Glomerular visceral epithelial cell (primary cell): ENCODE measurements around the gene TOE1.
A peak's percentile ranks its signal among the peaks of the same experiment; 100 is the strongest.
"Not testable (repeated sequence)": the region's sequence is repeated elsewhere in the genome, so short reads cannot be mapped to it uniquely, and the experiment has no call there.

Source experiments
- DNase-seq: peaks from one replicate; pipeline ENCODE4 v3.0.0-alpha.2; 2016; ENCODE audit errors: extremely low spot score

The TOE1 gene

DNA sequence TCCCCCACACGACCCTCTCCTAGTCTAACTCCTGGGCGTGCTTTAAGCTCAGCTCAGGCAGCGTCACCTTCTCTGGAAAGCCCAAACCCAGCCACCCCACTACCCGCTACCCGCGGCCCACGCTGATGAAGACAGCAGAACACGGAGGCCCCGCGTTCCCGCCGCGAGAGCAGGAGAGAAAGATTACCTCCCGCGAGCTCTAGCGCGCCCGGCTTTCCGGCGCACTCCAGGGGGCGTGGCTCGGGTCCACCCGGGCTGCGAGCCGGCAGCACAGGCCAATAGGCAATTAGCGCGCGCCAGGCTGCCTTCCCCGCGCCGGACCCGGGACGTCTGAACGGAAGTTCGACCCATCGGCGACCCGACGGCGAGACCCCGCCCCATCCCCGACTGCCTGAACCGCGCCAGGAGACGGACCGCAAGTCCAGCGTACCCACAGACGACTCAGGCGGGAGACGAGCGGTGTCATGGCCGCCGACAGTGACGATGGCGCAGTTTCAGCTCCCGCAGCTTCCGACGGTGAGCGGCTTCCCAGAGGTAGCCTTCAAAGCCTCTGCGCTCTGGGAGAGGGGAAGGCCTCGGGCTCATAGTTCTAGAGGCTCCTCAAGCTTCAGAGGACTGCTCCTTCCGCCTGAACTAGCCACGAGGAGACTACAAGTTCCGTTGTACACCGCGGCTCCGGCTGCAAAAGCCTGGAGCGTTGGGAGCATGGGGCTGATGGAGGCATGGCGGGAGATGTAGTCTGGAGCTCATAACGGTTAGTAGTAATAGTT is at the start of gene TOE1, which contains the start of gene MUTYH:
TOE1 (plus strand) TSS at position 382 of the 770 bp plus-strand sequence; CDS start at position 465, 83 bp downstream.
MUTYH (minus strand) TSS at position 652 of the 770 bp plus-strand sequence. CDS start 5,935 bp downstream, outside the sequence.
- DNase-seq, result peak; percentile 95

DNA sequence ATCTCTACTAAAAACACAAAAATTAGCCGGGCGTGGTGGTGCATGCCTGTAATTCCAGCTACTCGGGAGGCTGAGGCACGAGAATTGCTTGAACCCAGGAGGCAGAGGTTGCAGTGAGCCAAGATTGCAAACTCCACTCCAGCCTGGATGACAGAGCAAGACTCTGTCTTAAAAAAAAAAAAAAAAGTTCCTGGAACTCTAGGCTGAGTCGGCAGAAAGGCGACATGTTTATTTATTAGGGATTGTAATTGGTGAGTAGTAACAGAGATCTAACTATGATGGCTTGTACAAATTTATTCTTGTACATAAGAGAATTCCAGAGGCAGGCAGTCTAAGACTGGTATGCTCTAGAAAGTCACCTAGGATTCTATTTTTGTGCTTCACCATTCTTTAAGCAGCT is 49.0 kb upstream of the TOE1 start:
- not testable (repeated sequence) for DNase-seq

DNA sequence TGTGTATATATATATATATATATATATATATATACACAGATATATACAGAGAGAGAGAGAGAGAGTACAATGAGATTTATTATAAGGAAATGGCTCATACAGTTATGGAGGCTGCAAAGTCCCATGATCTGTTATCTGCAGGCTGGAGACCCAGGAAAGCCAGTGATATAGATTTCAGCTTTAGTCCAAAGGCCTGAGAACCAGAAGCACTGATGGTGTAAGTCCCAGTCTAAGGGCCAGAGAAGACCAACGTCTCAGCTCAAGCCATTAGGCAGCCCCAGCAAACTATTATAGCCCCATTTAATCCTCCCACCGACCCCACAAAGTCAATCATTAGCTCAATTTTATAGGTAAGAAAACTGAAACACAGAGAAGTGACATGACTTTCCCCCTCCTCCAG is 48.3 kb upstream of the TOE1 start:
- no peak for DNase-seq

DNA sequence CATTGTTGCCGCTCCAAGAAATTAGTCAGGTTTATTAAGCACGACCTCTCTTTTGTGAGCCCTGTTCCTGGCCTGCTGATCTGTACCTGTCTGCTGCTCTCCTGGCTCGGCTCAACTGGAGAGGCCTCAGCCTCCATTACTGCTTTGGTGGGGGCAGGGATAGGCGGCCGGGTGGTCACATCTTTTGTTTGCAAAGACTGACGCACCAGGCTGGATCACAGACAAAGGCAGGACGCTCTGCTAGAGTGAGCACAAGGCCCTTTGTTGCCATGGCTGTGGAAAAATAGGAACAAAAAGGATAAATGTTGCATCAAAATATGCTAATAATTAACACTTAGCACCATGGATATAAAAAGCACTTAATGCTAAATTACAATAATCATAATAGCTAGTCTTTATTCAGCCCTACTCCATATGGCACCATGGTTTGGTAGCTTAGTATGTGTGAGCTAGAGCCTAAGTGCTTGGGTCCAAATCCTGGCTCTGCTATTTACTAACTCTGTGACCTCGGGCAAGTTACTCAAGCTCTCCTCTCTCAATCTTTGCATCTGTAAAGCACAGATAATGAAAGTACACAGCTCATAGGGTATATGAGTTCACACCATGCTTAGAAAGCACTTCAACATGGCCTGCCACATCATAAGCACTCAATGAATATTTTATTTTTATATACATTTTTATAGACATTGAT is 42.2 kb upstream of the TOE1 start:
- no peak for DNase-seq

DNA sequence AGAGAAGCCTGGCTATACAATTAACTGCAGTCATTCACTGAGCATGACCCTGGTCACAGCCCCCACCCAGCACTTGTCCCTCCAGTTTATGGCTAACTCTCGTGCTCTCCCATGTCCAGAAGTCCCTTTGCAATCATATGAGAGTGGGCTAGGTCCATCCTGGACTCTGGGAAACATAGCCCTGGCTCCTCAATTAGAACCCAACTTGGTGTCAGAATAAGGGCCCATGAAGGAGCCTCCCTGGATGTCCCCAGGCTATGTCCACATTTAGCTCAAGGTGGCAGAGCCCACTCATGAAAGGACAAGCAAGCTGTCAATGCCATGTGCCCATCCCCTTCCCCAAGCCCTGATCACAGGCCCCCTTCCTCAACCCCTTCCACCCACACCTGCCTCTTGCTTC is 40.7 kb upstream of the TOE1 start:
- DNase-seq, result no peak

DNA sequence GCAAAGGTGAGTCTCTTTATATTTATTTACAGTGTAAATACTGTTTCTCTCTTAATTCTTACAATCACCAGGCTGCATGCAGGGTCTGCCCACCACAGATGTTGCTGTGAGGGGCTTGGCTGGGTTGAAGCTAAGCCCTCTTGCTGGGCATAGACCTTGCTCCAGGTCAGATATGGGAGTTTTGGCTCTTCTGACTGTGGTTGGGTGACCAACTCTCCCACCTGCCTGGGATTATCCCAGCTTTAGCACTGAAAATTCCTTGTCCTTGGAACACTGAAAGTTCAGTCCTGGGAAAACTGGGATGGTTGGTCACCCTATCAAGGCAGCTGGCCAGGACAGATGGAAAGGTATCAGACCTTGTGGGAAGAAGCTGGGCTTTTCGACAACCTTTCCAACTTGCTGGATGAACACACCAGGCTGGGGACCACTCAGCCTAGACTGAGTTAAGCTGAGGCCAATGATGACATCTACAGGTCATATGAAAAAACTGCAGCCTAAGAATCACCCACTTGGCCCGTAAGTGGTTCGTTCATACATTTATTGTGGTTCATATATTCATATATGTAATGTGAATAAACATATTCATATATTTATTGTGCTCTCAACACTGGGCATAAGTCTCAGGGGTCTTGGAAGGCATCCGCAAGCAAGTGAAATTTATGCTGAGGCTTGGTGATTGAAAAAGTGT is 39.8 kb upstream of the TOE1 start:
- peak; percentile 73 for DNase-seq

DNA sequence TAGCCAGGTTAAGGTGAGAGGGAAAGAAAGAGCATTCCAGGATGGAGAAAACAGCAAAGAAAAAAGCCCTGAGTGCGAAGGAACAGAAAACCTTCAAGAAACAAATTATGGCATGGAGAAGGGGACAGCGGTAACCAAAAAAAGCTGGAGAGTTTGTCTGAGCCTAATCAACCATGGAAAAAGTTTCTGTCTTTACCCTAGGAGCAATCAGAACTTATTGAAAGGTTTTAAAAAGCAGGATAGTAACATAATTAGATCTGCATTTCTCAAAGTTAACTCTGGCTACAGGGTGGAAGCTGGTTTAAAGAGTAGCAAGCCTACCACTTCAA is 39.3 kb upstream of the TOE1 start:
- DNase-seq, result no peak

DNA sequence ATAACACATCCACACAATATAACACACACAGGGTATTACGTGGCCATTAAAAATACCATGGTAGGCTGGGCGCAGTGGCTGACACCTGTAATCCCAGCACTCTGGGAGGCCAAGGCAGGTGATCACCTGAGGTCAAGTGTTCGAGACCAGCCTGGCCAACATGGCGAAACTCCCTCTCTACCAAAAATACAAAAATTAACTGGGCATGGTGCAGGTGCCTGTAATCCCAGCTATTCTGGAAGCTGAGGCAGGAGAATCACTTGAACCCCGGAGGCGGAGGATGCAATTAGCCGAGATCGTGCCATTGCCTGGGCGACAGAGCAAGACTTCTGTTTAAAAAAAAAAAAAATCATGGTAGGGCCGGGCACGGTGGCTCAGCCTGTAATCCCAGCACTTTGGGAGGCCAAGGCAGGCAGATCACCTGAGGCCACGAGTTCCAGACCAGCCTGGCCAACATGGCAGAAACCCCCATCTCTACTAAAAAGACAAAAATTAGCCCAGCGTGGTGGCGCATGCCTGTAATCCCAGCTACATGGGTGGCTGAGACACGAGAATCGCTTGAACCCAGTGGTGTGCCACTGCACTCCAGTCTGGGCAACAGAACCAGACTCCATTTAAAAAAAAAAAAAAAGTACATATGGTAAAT is 37.3 kb upstream of the TOE1 start:
- no peak for DNase-seq

DNA sequence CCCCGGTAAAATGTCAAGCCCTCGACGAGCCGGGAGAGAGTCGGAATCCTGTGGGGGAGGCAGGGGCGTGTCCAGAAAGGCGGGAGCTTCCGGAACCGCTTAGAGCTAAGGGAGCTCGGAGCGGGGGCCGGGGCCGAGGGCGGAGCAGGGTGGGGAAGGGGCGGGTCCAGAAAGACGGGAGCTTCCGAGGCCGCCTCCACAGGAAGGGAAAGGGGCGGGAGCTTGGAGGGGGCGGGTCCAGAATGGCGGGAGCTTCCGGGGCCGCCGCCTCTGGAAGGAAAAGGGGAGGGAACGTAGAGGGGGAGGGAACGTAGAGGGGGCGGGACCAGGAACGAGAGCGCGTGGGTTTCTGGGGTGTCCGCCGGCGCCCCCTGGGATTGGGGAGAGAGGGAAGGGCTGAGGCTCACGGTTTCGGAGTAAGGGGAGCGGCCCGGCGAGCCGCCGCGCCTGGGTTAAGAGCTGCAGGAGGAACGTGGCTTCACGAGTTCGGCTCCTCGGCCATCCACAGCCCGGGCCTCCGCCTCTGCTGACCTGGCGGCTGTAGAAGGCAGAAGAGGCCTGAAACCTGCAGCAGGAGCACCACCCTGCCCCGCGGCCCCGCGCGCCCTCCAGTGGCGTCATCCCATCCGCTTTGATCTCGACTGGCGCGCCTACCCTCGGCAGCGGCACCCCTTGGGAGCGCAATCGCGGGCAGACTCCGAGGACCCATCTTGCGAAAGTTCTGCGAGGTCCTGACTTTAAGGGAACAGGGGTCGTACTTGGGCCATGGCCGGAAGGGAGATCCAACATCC is 36.3 kb upstream of the TOE1 start:
- DNase-seq, result peak; percentile 99

DNA sequence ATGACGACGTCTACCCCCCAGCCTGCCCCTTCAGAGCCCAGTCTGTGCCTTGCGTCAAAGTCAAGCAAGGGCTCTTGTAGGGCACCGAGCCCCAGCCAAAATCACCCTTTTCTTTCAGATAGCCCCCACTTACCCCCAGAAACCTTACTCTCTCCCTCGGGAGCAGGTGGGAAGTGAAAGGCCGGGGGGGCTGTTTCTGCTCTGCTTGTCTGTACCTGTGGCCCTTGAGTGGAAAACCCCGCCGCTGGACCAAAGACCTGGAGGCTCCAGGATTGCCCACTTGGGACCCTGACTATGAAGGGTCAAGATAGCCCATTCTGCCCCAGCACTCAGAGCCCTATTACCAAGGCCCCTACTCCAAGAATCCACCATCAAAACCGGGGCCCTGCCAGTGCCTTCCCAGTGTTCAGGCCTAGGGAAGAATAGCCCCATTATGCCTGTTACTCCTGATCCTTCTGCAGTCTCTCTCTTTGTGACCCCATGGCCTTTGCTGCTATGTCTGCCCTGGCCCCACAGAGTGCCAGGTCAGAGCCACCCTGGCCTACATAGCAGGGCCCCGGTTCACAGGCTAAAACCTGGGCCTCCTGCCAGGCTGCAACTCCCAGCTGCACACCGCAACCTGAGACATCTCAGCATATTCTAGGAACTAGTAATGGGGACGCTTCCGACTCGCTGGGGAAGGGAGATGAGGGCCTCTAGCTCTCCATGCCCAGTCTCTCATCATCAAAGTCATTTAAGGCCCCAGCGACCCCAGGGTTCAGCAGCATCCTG is 35.5 kb upstream of the TOE1 start:
- DNase-seq, result peak; percentile 52

DNA sequence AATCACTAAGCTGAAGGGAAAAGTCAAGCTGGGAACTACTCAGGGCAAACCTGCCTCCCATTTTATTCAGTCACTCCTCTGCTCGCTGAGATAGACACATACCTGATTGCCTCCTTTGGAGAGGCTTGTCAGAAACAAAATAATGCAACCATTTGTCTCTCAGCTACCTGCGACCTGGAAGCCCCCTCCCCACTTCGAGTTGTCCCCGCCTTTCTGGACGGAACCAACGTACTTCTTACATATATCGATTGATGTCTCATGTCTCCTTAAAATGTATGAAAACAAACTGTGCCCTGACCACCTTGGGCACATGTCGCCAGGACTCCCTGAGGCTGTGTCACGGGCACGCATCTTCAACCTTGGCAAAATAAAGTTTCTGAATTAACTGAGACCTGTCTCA is 34.7 kb upstream of the TOE1 start:
- no peak for DNase-seq

DNA sequence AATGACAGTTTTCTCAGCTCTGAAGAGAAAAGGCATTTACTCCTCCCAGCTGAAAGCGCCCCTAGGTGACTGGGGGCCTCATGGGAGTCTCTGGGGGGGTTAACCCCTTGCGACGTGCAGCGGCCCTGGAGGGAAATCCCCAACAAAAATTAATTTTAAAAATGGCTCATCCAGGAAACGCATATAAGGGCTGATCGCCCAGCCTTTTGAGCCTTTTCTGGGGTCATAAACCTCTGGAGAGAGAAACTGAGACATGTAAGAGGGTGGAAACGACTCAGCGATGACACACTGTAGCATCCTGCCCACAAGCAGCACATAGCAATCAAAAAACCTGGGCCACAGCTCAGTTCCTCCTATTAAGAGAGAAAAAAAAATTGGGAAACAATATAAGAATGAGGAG is 33.7 kb upstream of the TOE1 start:
- peak; percentile 32 for DNase-seq

DNA sequence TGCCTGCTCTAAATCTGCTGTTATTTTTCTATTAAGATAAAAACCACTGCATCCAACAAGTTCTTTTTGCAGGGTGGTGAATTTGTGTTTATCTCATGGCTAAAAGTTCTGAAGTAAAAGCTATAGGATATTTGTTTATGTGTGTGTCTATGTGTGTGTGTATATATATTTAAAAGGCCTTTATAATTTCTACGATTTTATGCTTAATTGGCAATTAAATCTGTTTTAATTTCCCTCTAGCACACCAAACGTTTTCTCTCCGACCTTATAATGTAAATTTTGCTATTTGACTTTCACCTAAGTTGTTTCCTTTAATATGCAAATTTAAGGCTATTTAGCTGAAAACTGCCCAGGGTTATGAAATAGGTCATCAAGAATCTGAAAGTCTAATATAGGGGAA is 33.1 kb upstream of the TOE1 start:
- DNase-seq, result no peak

DNA sequence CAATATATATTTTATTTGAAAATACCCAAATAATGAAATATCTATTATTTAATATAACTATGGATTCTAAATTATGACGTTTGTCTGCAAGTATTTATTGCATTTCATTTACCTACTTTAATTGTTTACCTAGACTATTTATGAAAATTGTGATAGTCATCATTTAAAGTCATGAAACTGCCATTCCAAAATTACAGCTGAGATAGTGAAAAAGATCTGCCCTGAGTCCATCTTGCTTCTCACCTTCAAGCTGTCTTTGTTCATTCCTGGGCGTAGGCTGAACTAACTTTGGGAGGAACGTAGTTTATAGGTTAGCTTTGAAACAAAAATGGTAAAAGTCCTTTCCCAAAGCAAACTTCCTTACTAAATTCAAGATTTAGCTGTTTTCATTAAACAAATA is 25.7 kb upstream of the TOE1 start:
- DNase-seq, result no peak

DNA sequence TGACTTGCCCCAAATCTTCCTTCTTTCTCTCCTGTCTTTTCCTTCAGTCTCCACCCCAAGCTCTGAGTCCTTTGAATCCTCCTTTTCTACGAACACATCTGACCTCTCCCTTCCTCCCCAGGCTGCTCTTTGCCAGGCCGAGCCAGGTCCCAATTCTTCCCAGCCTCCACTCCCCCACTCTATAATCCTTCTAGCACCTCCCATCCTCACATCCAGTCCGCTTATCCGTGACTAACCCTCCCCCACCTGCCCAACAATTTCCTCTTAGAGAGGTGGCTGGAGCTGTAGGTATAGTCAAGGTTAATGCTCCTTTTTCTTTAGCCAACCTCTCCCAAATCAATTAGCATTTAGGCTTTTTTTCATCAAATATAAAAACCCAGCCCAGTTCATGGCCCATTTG is 22.8 kb upstream of the TOE1 start:
- no peak for DNase-seq

DNA sequence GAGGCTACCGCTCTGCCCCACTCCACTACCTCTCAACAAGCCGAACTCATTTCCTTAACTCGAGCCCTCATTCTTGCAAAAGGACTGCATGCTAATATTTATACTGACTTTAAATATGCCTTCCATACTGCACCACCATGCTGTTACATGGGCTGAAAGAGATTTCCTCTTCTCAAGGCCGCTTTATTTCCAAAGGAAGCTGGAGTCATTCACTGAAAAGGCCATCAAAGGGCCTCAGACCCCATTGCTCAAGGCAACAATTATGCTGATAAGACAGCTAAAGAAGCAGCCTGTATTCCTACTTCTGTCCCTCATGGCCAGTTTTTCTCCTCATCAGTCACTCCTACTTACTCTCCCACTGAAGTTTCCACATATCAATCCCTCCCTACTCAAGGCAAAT is 20.2 kb upstream of the TOE1 start:
- DNase-seq, result no peak

DNA sequence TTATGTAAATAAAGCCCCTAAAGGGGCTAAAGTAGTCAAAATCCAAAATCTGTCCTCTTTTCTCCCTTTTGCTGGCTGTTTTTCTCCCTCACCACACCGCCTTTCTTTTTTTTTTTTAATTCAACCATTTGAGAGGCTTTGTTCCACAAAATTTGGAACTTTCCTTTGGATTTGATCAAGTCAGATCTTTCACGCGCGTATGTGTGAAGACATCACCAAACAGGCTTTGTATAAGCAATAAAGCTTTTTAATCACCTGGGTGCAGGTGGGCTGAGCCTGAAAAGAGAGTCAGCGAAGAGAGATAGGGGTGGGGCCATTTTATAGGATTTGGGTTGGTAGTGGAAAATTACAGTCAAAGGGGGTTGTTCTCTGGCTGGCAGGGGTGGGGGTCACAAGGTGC is 18.5 kb upstream of the TOE1 start:
- DNase-seq, result no peak

DNA sequence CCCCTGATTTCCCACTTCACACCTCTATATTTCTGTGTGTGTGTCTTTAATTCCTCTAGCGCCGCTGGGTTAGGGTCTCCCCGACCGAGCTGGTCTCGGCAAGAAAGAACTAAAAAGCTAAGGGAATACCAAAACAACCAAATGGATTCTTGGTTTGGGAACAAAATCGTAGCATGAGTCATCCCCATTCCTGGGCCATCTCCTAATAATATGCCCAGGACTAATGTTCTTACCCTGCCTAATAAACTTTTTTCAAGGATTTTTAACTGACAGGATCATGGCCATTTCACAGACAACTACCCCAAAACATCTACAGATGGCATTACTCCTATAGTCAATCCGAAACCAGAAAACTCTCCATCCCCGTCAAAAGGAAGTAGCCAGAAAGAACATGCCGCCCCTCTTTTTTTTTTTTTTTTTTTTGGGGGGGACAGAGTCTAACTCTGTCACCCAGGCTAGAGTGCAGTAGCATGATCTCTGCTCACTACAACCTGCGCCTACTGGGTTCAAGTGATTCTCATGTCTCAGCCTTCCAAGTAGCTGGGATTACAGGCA is 17.4 kb upstream of the TOE1 start:
- no peak for DNase-seq

DNA sequence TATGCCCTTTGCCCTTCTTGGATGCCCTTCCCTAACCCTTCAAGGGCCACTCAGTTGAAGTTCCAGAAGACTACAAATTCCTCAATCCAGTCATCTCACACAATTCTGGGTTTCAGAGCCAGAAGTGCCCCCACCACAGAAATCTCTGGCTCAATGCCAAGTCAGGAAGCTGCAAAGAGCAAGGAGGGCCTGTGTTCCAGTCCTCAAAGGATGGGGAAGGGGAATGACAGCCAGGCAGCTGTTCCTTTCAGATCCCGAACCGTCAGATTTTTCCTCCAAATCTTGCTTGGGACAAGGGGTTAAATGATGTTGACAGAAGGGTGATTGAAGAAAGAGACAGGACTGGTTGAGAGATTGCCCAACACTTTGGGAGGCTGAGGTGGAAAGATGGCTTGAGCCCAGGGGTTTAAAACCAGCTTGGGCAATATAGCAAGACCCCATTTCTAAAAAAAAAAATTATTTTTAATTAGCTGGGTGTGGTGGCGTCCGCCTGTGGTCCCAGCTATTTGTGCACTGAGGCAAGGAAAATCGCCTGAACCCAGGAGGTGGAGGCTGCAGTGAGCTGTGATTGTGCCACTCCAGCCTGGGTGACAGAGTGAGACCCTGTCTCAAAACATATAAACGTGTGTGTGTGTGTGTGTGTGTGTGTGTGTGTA is 14.0 kb upstream of the TOE1 start:
- no peak for DNase-seq
